ENCODE results near the gene GFPT2.

- TF ChIP-seq CTCF (IDR thresholded peaks at IDR 0.05 in 4 of 5, conservative IDR thresholded peaks at IDR 0.05 in 1 of 5) (no peak), POLR2A (IDR thresholded peaks at IDR 0.05) (no peak)
These were observed 47.3 kb upstream of the GFPT2 start for GRCh38 chr5:180400416-180400815.

All from gastrocnemius medialis (tissue), 4 donors.